Mononuclear cell (primary cell): ENCODE data around the gene FLACC1. TPM values are rescaled to one million over a fixed set of nuclear protein-coding genes. Genes with fewer than 3 reads are reported as not detected.

Source experiments
- H3K27me3 ChIP-seq: 2 replicates; pipeline ENCODE4 v1.6.0; 2011; ENCODE audit warnings: low read length, control low read depth; ENCODE audit not compliant: insufficient read depth
- H3K4me1 ChIP-seq: 2 replicates; pipeline ENCODE4 v1.5.1; 2011; ENCODE audit warnings: mild to moderate bottlenecking, low read length, control low read depth; ENCODE audit not compliant: insufficient read depth
- H3K4me3 ChIP-seq: 2 replicates; pipeline ENCODE4 v1.5.1; 2011; ENCODE audit warnings: mild to moderate bottlenecking, low read length, moderate library complexity
- H3K9me3 ChIP-seq: 2 replicates; pipeline ENCODE4 v1.5.1; 2011; ENCODE audit warnings: low read depth, mild to moderate bottlenecking, control low read depth, low read length
- total RNA-seq: library from RNA; depleted of rRNA; stranded (reverse); fragments of >200 nt; gene quantifications from one replicate; pipeline ENCODE4 v1.2.3, GENCODE V29; 2012

Gene FLACC1
- total RNA-seq, 1 donor, result 9.6 TPM

DNA sequence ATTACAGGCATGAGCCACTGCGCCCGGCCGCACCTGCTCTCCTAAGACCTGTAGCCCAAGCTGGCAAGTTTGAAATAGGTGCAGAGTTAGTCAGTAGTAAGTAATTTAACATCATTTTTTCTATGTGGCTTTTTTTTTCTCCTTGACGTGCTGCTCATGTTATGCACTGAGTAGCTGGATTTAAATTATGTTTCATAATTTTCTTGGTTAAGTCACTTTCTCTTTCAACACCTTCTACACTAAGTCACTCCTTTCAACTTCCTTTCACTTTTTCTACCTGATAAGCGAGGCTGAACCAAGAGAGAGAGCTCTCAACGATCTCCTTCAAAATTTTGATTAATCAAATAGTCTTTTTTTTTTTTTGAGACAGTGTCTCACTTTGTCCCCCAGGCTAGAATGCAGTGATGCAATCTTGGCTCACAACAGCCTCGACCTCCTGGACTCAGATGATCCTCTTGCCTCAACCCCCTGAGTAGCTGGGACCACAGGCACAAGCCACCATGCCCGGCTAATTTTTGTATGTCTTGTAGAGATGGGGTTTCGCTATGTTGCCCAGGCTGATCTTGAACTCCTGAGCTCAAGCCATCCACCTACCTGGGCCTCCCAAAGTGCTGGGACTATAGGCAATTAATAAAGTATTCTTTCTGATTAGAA, 83.7 kb downstream of the FLACC1 start:
- Histone ChIP-seq H3K4me3 (no peak overlapping the region), H3K4me1 (peaks cover 38% of the 10 kb centered on the region)

DNA sequence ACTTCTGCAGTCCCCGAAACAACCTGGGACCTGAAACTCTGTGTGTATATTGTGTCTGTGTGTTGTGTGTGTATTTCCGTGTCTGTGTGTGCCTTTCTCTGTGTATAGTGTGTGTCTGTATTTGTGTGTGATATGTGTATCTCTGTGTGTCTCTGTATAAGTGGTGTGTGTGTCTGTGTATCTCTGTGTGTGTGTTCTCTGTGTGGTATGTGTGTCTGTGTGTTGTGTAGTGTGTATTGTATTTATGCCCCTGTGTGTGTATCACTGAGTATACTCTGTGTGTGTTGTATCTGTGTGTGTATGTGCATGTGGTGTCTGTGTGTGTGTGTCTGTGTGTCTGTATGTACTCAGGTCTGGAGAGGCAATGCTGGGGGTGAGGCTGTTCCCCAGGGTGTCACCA, 85.2 kb downstream of the FLACC1 start:
- Histone ChIP-seq H3K4me1 (peaks cover 52% of the 10 kb centered on the region), H3K27me3 (no peaks in the 10 kb centered on the region), H3K9me3 (no peaks in the 10 kb centered on the region), H3K4me3 (no peak overlapping the region)

More for the DNA sequence above, 83.7 kb downstream of the FLACC1 start:
- no peaks in the 10 kb centered on the region for H3K27me3 ChIP-seq
- no peaks in the 10 kb centered on the region for H3K9me3 ChIP-seq

DNA sequence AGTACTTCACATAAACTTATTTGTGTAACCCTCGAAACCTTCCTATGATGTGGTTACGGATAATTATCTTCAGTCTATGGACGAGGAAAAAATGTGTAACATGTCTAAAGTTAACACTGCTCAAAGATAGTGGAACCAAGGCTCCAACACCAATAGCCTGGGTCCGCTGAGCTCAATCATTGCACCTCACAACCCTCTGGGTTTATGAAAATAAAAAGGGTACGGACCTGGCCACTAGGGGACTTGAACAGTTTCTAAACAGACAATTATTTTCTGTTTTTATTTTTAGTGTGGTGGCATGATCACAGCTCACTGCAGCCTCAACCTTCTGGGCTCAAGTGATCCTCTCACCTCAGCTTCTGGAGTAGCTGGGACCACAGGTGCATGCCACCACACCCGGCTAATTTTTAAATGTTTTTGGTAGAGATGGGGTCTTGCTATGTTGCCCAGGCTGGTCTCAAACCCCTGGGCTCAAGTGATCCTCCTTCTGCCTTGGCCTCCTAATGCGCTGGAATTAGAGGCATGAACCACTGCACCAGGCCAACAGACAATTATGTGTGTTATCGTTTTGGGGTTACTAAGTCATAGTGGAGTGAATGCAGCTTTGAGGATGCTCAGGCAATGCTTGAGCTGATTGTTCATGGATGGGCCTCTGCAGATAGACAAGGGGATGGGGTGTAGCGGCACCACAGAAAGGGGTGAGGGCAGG, 86.7 kb downstream of the FLACC1 start:
- no peaks in the 10 kb centered on the region for H3K27me3 ChIP-seq
- peaks cover 66% of the 10 kb centered on the region for H3K4me1 ChIP-seq
- no peaks in the 10 kb centered on the region for H3K9me3 ChIP-seq
- no peak overlapping the region for H3K4me3 ChIP-seq

GRCh38 chr2:201269764-201270163, 87.4 kb downstream of the FLACC1 start:
- H3K4me3 ChIP-seq, result no peak overlapping the region
- H3K9me3 ChIP-seq, result no peaks in the 10 kb centered on the region
- no peaks in the 10 kb centered on the region for H3K27me3 ChIP-seq
- peaks cover 73% of the 10 kb centered on the region for H3K4me1 ChIP-seq

- Histone ChIP-seq H3K27me3 (no peaks in the 10 kb centered on the region), H3K4me1 (peaks cover 79% of the 10 kb centered on the region), H3K9me3 (no peaks in the 10 kb centered on the region), H3K4me3 (no peak overlapping the region)
Observed at GRCh38 chr2:201267278-201268030, 89.7 kb downstream of the FLACC1 start.

GRCh38 chr2:201266629-201267028, 90.5 kb downstream of the FLACC1 start:
- H3K4me1 ChIP-seq, result peaks cover 76% of the 10 kb centered on the region
- H3K4me3 ChIP-seq, result no peak overlapping the region
- no peaks in the 10 kb centered on the region for H3K27me3 ChIP-seq
- H3K9me3 ChIP-seq, result no peaks in the 10 kb centered on the region

DNA sequence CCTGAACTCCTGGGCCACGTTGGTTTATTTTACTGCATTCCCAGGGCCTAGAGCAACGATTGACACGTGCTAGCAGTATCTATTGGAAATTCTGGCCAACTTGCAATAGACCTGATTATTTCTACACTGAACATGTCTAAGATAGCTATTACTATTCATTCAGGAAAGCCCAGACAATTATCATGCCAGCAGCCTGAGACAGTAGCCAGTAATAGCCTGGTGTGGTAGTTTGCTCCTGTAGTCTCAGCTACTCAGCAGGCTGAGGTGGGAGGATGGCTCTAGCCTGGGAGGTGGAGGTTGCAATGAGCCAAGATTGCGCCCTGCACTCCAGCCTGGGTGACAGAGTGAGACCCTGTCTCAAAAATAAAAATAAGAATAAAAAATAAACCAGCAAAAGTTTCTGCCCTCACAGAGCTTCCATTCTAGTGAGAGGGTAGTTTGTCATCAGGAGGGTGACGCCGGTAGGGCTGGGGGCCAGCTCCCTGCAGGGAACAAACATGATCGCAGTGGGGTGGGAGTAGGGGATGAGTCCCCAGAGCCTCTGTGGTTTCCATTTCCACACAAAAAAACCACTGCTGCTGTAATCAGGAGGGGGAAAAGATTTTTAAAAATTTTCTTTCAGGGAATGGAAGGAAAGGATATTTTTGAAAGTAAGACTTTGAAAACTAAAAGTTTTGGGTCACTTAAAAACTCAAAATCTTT, 92.5 kb downstream of the FLACC1 start:
- Histone ChIP-seq H3K27me3 (no peaks in the 10 kb centered on the region), H3K9me3 (no peaks in the 10 kb centered on the region), H3K4me3 (no peak overlapping the region), H3K4me1 (peaks cover 73% of the 10 kb centered on the region)

GRCh38 chr2:201263779-201264178, 93.4 kb downstream of the FLACC1 start:
- no peak overlapping the region for H3K4me3 ChIP-seq
- peaks cover 75% of the 10 kb centered on the region for H3K4me1 ChIP-seq
- no peaks in the 10 kb centered on the region for H3K27me3 ChIP-seq
- no peaks in the 10 kb centered on the region for H3K9me3 ChIP-seq

DNA sequence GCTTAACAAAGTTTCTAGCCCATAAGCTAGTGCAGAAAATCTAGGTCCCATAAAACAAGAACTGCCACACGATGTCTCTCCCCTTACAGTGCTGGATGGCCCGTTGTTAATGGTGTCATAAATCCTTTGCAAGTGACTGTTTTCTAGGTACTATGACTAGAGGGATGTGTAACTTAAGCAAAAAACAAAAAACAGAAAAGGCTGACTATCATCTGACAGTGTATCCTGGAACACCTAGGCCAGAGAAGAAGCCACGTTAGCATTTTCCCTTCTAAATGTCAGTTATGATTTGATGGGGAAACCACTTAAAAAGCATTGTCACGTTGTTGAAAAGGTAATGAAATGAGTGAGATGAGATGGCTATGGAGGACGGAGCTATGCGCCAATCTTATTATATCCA, 94.4 kb downstream of the FLACC1 start:
- Histone ChIP-seq H3K4me3 (peak overlapping the region; percentile 8), H3K27me3 (no peaks in the 10 kb centered on the region), H3K9me3 (no peaks in the 10 kb centered on the region), H3K4me1 (peaks cover 71% of the 10 kb centered on the region)

DNA sequence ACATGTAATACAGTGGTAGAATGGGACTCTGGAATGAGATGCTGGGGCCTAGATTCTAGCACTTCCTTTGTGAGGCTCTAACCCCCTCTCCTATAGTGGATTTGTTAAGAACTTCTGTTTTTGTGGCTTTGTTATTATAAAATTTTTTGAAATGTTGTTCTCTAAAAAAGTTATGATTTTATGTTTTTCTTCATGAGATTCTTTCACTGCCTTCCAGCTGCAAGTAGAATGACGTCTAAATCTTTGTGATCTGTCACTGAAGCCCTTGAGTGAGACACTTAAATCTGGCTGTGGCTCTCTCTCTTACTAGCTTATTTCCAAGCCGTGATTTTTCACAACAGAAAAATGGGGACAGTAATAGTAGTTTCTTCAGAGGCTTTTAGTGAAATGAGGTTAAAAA, 95.2 kb downstream of the FLACC1 start:
- H3K27me3 ChIP-seq, result no peaks in the 10 kb centered on the region
- no peaks in the 10 kb centered on the region for H3K9me3 ChIP-seq
- peaks cover 72% of the 10 kb centered on the region for H3K4me1 ChIP-seq
- peak overlapping the region; percentile 74 for H3K4me3 ChIP-seq

- no peaks in the 10 kb centered on the region for H3K27me3 ChIP-seq
- peak overlapping the region; percentile 74 for H3K4me3 ChIP-seq
- H3K9me3 ChIP-seq, result no peaks in the 10 kb centered on the region
- peaks cover 72% of the 10 kb centered on the region for H3K4me1 ChIP-seq
Observed at GRCh38 chr2:201261471-201261870, 95.7 kb downstream of the FLACC1 start.

DNA sequence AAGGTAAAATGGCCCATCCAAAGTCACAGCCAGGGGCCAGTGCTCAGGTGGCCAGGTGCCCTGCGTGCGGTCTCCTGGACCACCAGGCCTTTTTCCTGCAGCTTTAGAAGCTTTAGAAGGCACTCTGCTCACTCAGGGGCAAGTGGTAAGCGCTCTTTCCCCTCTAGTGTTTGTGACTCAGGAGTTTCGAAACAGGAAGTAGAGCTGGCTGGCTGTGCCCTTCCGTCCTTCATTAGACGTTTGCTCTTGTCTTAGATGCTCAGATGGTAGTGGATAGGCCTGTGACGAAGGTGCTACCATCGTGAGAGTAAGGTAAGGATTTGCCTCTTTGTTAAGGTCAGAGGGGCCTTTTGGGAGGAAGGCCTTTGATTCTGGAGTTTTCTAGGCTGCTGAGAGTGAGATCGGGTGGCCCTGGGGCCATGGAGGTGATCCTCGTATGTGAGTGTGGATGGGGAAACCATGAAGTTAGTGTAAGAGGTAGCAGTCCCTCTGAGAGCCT, 96.8 kb downstream of the FLACC1 start, which contains the start of gene CASP8:
TSS of gene CASP8 (plus strand) at position 235 of the 499 bp plus-strand sequence. CDS start 5,951 bp downstream, outside the sequence.
- H3K4me1 ChIP-seq, result peaks cover 73% of the 10 kb centered on the region
- H3K27me3 ChIP-seq, result no peaks in the 10 kb centered on the region
- H3K4me3 ChIP-seq, result peak within 1 kb of the TSS; percentile 74
- H3K9me3 ChIP-seq, result no peaks in the 10 kb centered on the region

GRCh38 chr2:201258666-201259615, 98.2 kb downstream of the FLACC1 start:
- Histone ChIP-seq H3K4me1 (peaks cover 73% of the 10 kb centered on the region), H3K4me3 (peak overlapping the region; percentile 74), H3K9me3 (no peaks in the 10 kb centered on the region), H3K27me3 (no peaks in the 10 kb centered on the region)
